WTC11 (cell line): ENCODE measurements around the gene PTPRC. TPM values are rescaled to one million over a fixed set of nuclear protein-coding genes. Genes with fewer than 3 reads are reported as not detected.

Experiments
- ATAC-seq: fragments of 200-7000 bp; cut with Tn5 transposase; 2 replicates; pipeline ENCODE4 v1.10.0; 2021; ENCODE audit warnings: mild to moderate bottlenecking, moderate library complexity
- CTCF ChIA-PET: fragments of 300-600 bp; sonication (Branson Sonifier 250); formaldehyde crosslinking; loops from one replicate; lab custom pipeline; 2021; ENCODE audit warnings: antibody characterized with exemption; lab: Charles Lee
- POLR2A ChIA-PET: fragments of 350-600 bp; sonication (Branson Sonifier 250); formaldehyde crosslinking; loops from one replicate; lab custom pipeline; 2021; ENCODE audit warnings: antibody characterized with exemption; lab: Charles Lee
- DNase-seq: peaks from one replicate; pipeline ENCODE4 v3.0.0; 2021; ENCODE audit warnings: low spot score
- H3K27ac Mint-ChIP-seq: 2 replicates; pipeline ENCODE4 v1.8.0; 2021; ENCODE audit warnings: mixed read lengths
- H3K27me3 Mint-ChIP-seq: 2 replicates; pipeline ENCODE4 v1.8.0; 2021; ENCODE audit warnings: low read depth, mild to moderate bottlenecking, moderate library complexity, mixed read lengths
- H3K36me3 Mint-ChIP-seq: 2 replicates; pipeline ENCODE4 v1.8.0; 2021; ENCODE audit warnings: mixed read lengths
- H3K4me1 Mint-ChIP-seq: 2 replicates; pipeline ENCODE4 v1.8.0; 2022; ENCODE audit warnings: mixed read lengths
- H3K4me3 Mint-ChIP-seq: 2 replicates; pipeline ENCODE4 v1.8.0; 2021; ENCODE audit warnings: mild to moderate bottlenecking, moderate library complexity, mixed read lengths
- H3K9me3 Mint-ChIP-seq: 2 replicates; pipeline ENCODE4 v1.8.0; 2021; ENCODE audit warnings: mixed read lengths
- AFF4 ChIP-seq: sonication (generic); formaldehyde crosslinking; IDR thresholded peaks from 2 replicates; pipeline ENCODE4 v1.8.1; 2023; ENCODE audit warnings: mild to moderate bottlenecking, missing genetic modification reagents, borderline replicate concordance
- ATF2 ChIP-seq: sonication (generic); formaldehyde crosslinking; IDR thresholded peaks from 2 replicates; pipeline ENCODE4 v1.8.1; 2022; ENCODE audit warnings: low read depth, missing genetic modification reagents, borderline replicate concordance
- FOXP1 ChIP-seq: sonication (generic); formaldehyde crosslinking; IDR thresholded peaks from 2 replicates; pipeline ENCODE4 v1.8.0; 2022; ENCODE audit warnings: missing genetic modification reagents, mild to moderate bottlenecking, moderate library complexity, borderline replicate concordance
- GTF2I ChIP-seq: fragments of 250-450 bp; sonication (Bioruptor Pico); conservative IDR thresholded peaks from 2 replicates; pipeline ENCODE4 v1.4.0; 2021; ENCODE audit warnings: mild to moderate bottlenecking
- IRF1 ChIP-seq: sonication (generic); formaldehyde crosslinking; IDR thresholded peaks from 2 replicates; pipeline ENCODE4 v1.8.0; 2023; ENCODE audit warnings: missing genetic modification reagents
- JAZF1 ChIP-seq: fragments of 250-450 bp; sonication (Bioruptor Pico); IDR thresholded peaks from 2 replicates; pipeline ENCODE4 v1.9.0; 2021; ENCODE audit warnings: moderate library complexity, mild to moderate bottlenecking, inconsistent platforms
- KAT7 ChIP-seq: sonication (generic); formaldehyde crosslinking; IDR thresholded peaks from 2 replicates; pipeline ENCODE4 v1.8.1; 2023; ENCODE audit warnings: missing genetic modification reagents, mild to moderate bottlenecking, borderline replicate concordance
- RORB ChIP-seq: fragments of 250-450 bp; sonication (Bioruptor Pico); IDR thresholded peaks from 2 replicates; pipeline ENCODE4 v1.9.0; 2021; ENCODE audit warnings: mild to moderate bottlenecking
- SMAD3 ChIP-seq: sonication (generic); formaldehyde crosslinking; IDR thresholded peaks from 2 replicates; pipeline ENCODE4 v1.8.0; 2022; ENCODE audit warnings: missing genetic modification reagents, mild to moderate bottlenecking, borderline replicate concordance
- SOX15 ChIP-seq: fragments of 250-450 bp; sonication (Bioruptor Pico); IDR thresholded peaks from 2 replicates; pipeline ENCODE4 v1.9.0; 2021; ENCODE audit warnings: mild to moderate bottlenecking
- TEAD4 ChIP-seq: sonication (generic); formaldehyde crosslinking; IDR thresholded peaks from 2 replicates; pipeline ENCODE4 v1.8.0; 2022; ENCODE audit warnings: mild to moderate bottlenecking, missing genetic modification reagents
- USF2 ChIP-seq: sonication (generic); formaldehyde crosslinking; IDR thresholded peaks from 2 replicates; pipeline ENCODE4 v1.8.1; 2023; ENCODE audit warnings: mild to moderate bottlenecking, missing genetic modification reagents, moderate library complexity
- ZBTB21 ChIP-seq: sonication (generic); formaldehyde crosslinking; IDR thresholded peaks from 2 replicates; pipeline ENCODE4 v1.8.1; 2023; ENCODE audit warnings: mild to moderate bottlenecking, missing genetic modification reagents, borderline replicate concordance
- ZNF138 ChIP-seq: sonication (generic); formaldehyde crosslinking; conservative IDR thresholded peaks from 2 replicates; pipeline ENCODE4 v1.8.1; 2022; ENCODE audit warnings: mild to moderate bottlenecking, moderate library complexity, missing genetic modification reagents
- ZNF281 ChIP-seq: sonication (generic); formaldehyde crosslinking; IDR thresholded peaks from 2 replicates; pipeline ENCODE4 v1.8.0; 2023; ENCODE audit warnings: mild to moderate bottlenecking, missing genetic modification reagents
- total RNA-seq: library from RNA; stranded (reverse); gene quantifications from 3 replicates; pipeline ENCODE4 v1.2.3, GENCODE V29; 2021
- TF ChIP-seq, protein P1 (sequence below): sonication (generic); formaldehyde crosslinking; IDR thresholded peaks from 2 replicates; pipeline ENCODE4 v1.8.1; 2022; ENCODE audit warnings: missing genetic modification reagents, borderline replicate concordance
- TF ChIP-seq, protein P2 (sequence below): sonication (generic); formaldehyde crosslinking; IDR thresholded peaks from 2 replicates; pipeline ENCODE4 v1.8.0; 2022; ENCODE audit warnings: missing genetic modification reagents
- TF ChIP-seq, protein P3 (sequence below): sonication (generic); formaldehyde crosslinking; IDR thresholded peaks from 2 replicates; pipeline ENCODE4 v1.8.0; 2022; ENCODE audit warnings: mild to moderate bottlenecking, missing genetic modification reagents

PTPRC gene
- total RNA-seq, 1 experiment from 2014 or later, result 1.4 TPM

- Mint-ChIP-seq H3K4me3 (no peak overlapping the region), H3K36me3 (no peaks in the 10 kb centered on the region), H3K9me3 (no peaks in the 10 kb centered on the region), H3K27me3 (no peaks in the 10 kb centered on the region), H3K4me1 (peaks cover 20% of the 10 kb centered on the region), H3K27ac (no peak overlapping the region)
- ChIA-PET POLR2A (no interaction called here), CTCF (no interaction called here)
- TF ChIP-seq SOX15, result no peak
- TF ChIP-seq, protein P1, sequence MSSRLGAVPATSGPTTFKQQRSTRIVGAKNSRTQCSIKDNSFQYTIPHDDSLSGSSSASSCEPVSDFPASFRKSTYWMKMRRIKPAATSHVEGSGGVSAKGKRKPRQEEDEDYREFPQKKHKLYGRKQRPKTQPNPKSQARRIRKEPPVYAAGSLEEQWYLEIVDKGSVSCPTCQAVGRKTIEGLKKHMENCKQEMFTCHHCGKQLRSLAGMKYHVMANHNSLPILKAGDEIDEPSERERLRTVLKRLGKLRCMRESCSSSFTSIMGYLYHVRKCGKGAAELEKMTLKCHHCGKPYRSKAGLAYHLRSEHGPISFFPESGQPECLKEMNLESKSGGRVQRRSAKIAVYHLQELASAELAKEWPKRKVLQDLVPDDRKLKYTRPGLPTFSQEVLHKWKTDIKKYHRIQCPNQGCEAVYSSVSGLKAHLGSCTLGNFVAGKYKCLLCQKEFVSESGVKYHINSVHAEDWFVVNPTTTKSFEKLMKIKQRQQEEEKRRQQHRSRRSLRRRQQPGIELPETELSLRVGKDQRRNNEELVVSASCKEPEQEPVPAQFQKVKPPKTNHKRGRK (CRISPR knock-in tag), result no peak
- no peak for TF ChIP-seq GTF2I
- no peak for TF ChIP-seq IRF1 (CRISPR knock-in tag)
- no peak for TF ChIP-seq AFF4 (CRISPR knock-in tag)
- no peak for TF ChIP-seq ATF2 (CRISPR knock-in tag)
- no peak for TF ChIP-seq FOXP1 (CRISPR knock-in tag)
- TF ChIP-seq, protein P2, sequence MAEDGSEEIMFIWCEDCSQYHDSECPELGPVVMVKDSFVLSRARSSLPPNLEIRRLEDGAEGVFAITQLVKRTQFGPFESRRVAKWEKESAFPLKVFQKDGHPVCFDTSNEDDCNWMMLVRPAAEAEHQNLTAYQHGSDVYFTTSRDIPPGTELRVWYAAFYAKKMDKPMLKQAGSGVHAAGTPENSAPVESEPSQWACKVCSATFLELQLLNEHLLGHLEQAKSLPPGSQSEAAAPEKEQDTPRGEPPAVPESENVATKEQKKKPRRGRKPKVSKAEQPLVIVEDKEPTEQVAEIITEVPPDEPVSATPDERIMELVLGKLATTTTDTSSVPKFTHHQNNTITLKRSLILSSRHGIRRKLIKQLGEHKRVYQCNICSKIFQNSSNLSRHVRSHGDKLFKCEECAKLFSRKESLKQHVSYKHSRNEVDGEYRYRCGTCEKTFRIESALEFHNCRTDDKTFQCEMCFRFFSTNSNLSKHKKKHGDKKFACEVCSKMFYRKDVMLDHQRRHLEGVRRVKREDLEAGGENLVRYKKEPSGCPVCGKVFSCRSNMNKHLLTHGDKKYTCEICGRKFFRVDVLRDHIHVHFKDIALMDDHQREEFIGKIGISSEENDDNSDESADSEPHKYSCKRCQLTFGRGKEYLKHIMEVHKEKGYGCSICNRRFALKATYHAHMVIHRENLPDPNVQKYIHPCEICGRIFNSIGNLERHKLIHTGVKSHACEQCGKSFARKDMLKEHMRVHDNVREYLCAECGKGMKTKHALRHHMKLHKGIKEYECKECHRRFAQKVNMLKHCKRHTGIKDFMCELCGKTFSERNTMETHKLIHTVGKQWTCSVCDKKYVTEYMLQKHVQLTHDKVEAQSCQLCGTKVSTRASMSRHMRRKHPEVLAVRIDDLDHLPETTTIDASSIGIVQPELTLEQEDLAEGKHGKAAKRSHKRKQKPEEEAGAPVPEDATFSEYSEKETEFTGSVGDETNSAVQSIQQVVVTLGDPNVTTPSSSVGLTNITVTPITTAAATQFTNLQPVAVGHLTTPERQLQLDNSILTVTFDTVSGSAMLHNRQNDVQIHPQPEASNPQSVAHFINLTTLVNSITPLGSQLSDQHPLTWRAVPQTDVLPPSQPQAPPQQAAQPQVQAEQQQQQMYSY (CRISPR knock-in tag), result no peak
- TF ChIP-seq JAZF1 (CRISPR knock-in tag), result no peak
- no peak for TF ChIP-seq RORB (CRISPR knock-in tag)
- TF ChIP-seq TEAD4 (CRISPR knock-in tag), result no peak
- TF ChIP-seq ZBTB21, result no peak
- ATAC-seq (no peak), DNase-seq (no peak)
Observed at GRCh38 chr1:198774421-198774820, 135.6 kb downstream of the PTPRC start.

- no peak; the same call in 1 of the 2 replicates for ATAC-seq
- no peaks in the 10 kb centered on the region for H3K36me3 Mint-ChIP-seq
- no peak for DNase-seq
- H3K4me1 Mint-ChIP-seq, result peaks cover 13% of the 10 kb centered on the region
- ChIA-PET POLR2A (no interaction called here), CTCF (interaction anchor here (1.0 to 2.2 kb wide), 2 partner anchors 13 to 688 kb away, joined by 8 to 14 read pairs; no protein-coding TSS in a partner anchor)
- no peak overlapping the region for H3K27ac Mint-ChIP-seq
- H3K4me3 Mint-ChIP-seq, result no peak overlapping the region
- no peaks in the 10 kb centered on the region for H3K9me3 Mint-ChIP-seq
- H3K27me3 Mint-ChIP-seq, result no peaks in the 10 kb centered on the region
- TF ChIP-seq ZNF281 (CRISPR knock-in tag), result no peak
- no peak for TF ChIP-seq ZNF138
- no peak for TF ChIP-seq SMAD3 (CRISPR knock-in tag)
- TF ChIP-seq, protein P3, sequence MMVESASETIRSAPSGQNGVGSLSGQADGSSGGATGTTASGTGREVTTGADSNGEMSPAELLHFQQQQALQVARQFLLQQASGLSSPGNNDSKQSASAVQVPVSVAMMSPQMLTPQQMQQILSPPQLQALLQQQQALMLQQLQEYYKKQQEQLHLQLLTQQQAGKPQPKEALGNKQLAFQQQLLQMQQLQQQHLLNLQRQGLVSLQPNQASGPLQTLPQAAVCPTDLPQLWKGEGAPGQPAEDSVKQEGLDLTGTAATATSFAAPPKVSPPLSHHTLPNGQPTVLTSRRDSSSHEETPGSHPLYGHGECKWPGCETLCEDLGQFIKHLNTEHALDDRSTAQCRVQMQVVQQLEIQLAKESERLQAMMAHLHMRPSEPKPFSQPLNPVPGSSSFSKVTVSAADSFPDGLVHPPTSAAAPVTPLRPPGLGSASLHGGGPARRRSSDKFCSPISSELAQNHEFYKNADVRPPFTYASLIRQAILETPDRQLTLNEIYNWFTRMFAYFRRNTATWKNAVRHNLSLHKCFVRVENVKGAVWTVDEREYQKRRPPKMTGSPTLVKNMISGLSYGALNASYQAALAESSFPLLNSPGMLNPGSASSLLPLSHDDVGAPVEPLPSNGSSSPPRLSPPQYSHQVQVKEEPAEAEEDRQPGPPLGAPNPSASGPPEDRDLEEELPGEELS (CRISPR knock-in tag), result no peak
- TF ChIP-seq KAT7, result no peak
- TF ChIP-seq USF2 (CRISPR knock-in tag), result peak; percentile 75
Observed at GRCh38 chr1:198775606-198776005, 136.8 kb downstream of the PTPRC start.
